CD14-positive monocyte (primary cell): ENCODE results near the gene RIN2. TPM values are rescaled to one million over a fixed set of nuclear protein-coding genes. Genes with fewer than 3 reads are reported as not detected.

Experiments used
- DNase-seq, 3 donors: peaks; one replicate each; pipeline ENCODE4 v3.0.0-alpha.2; 2011 to 2022
- H2AFZ ChIP-seq: 2 replicates; pipeline ENCODE4 v1.6.0; 2012; ENCODE audit warnings: mild to moderate bottlenecking, low read depth, low read length, inconsistent platforms; ENCODE audit not compliant: insufficient read depth, poor library complexity, severe bottlenecking
- H3K27ac ChIP-seq, 2 donors: 1 replicate in 1 of 2; 2 replicates in 1 of 2; pipeline ENCODE4 v1.5.1; 2012 to 2013; ENCODE audit warnings: low read length in 2 of 2, control low read depth in 1 of 2, inconsistent platforms in 1 of 2, low read depth in 1 of 2, mild to moderate bottlenecking in 1 of 2
- H3K27me3 ChIP-seq, 2 donors: one replicate each; pipeline versions ENCODE4 v1.6.0 to v1.6.1; 2011 to 2013; ENCODE audit warnings: low read length in 2 of 2; ENCODE audit not compliant: control insufficient read depth in 2 of 2, insufficient read depth in 2 of 2
- H3K36me3 ChIP-seq, 2 donors: replicated peaks in 1 of 2; 1 replicate in 1 of 2; 2 replicates in 1 of 2; pipeline versions ENCODE4 v1.5.1 to v1.6.1; 2012 to 2013; ENCODE audit warnings: low read length in 2 of 2, control low read depth in 1 of 2, inconsistent platforms in 1 of 2, mild to moderate bottlenecking in 1 of 2; ENCODE audit not compliant: insufficient read depth in 2 of 2, control insufficient read depth in 1 of 2
- H3K4me1 ChIP-seq, 2 donors: 1 replicate in 1 of 2; 2 replicates in 1 of 2; pipeline versions ENCODE4 v1.5.1 to v1.6.1; 2012 to 2013; ENCODE audit warnings: low read length in 2 of 2, control low read depth in 1 of 2, inconsistent platforms in 1 of 2, mild to moderate bottlenecking in 1 of 2, moderate library complexity in 1 of 2; ENCODE audit not compliant: insufficient read depth in 2 of 2, control insufficient read depth in 1 of 2
- H3K4me2 ChIP-seq: replicated peaks from 2 replicates; pipeline ENCODE3; 2012; ENCODE audit warnings: low read length, moderate library complexity, mild to moderate bottlenecking; ENCODE audit not compliant: poor library complexity, severe bottlenecking; ENCODE audit errors: extremely low read depth
- H3K4me3 ChIP-seq, 3 experiments: fragments of 200-600 bp in 1 of 3; sonication (generic) in 1 of 3; replicated peaks in 1 of 3; 1 replicate in 2 of 3; 2 replicates in 1 of 3; pipeline ENCODE4 v1.5.1; 2011 to 2013; ENCODE audit warnings: low read length in 3 of 3, mild to moderate bottlenecking in 3 of 3, control low read depth in 2 of 3, low read depth in 2 of 3, inconsistent platforms in 1 of 3, moderate library complexity in 1 of 3
- H3K79me2 ChIP-seq: 2 replicates; pipeline ENCODE4 v1.6.0; 2012; ENCODE audit warnings: mild to moderate bottlenecking, control low read depth, inconsistent platforms, low read length, moderate library complexity; ENCODE audit not compliant: insufficient read depth
- H3K9ac ChIP-seq: 2 replicates; pipeline ENCODE4 v1.6.0; 2017; ENCODE audit warnings: low read length, mild to moderate bottlenecking; ENCODE audit not compliant: insufficient read depth, poor library complexity, severe bottlenecking
- H3K9me3 ChIP-seq, 2 donors: replicated peaks in 1 of 2; 1 replicate in 1 of 2; 2 replicates in 1 of 2; pipeline versions ENCODE4 v1.5.1 to v1.6.1; 2012 to 2013; ENCODE audit warnings: low read length in 2 of 2, control low read depth in 1 of 2; ENCODE audit not compliant: control insufficient read depth in 1 of 2, insufficient read depth in 1 of 2
- H4K20me1 ChIP-seq: 2 replicates; pipeline ENCODE4 v1.6.0; 2012; ENCODE audit warnings: mild to moderate bottlenecking, low read length, control low read depth, moderate library complexity; ENCODE audit not compliant: insufficient read depth
- H3K27ac Mint-ChIP-seq, 7 donors: one replicate each; pipeline ENCODE4 v1.8.0; 2020; ENCODE audit warnings: mild to moderate bottlenecking in 7 of 7, mixed read lengths in 7 of 7, moderate library complexity in 6 of 7, inconsistent platforms in 2 of 7
- H3K27me3 Mint-ChIP-seq, 3 donors: one replicate each; pipeline ENCODE4 v1.8.0; 2021 to 2022; ENCODE audit warnings: low read depth in 3 of 3, mild to moderate bottlenecking in 3 of 3, mixed read lengths in 3 of 3, moderate library complexity in 3 of 3, inconsistent platforms in 1 of 3
- H3K36me3 Mint-ChIP-seq, 2 donors: one replicate each; pipeline ENCODE4 v1.8.0; 2020; ENCODE audit warnings: mixed read lengths in 2 of 2, inconsistent platforms in 1 of 2, mild to moderate bottlenecking in 1 of 2
- H3K4me1 Mint-ChIP-seq: one replicate; pipeline ENCODE4 v1.8.0; 2020; ENCODE audit warnings: mild to moderate bottlenecking, mixed read lengths
- H3K4me3 Mint-ChIP-seq, 2 donors: one replicate each; pipeline ENCODE4 v1.8.0; 2020; ENCODE audit warnings: mild to moderate bottlenecking in 2 of 2, mixed read lengths in 2 of 2, moderate library complexity in 1 of 2
- H3K9me3 Mint-ChIP-seq, 7 donors: one replicate each; pipeline ENCODE4 v1.8.0; 2020 to 2022; ENCODE audit warnings: mixed read lengths in 7 of 7, mild to moderate bottlenecking in 6 of 7, moderate library complexity in 6 of 7, inconsistent platforms in 2 of 7
- WGBS: methylation state at CpG from one replicate; pipeline ENCODE4 v1.1.5; 2013; ENCODE audit warnings: missing lambda C conversion rate; ENCODE audit not compliant: insufficient coverage; 5-methylcytosine and 5-hydroxymethylcytosine counted together
- intact Hi-C, 2 donors: fragments of 100-400 bp; cut with micrococcal nuclease; formaldehyde crosslinking; loops; one replicate each; pipeline versions ENCODE4 v1.15.0 to v1.15.1; 2023
- polyA plus RNA-seq, 3 donors: library from polyadenylated mRNA; depleted of rRNA in 1 of 3; unstranded in 2 of 3; stranded (reverse) in 1 of 3; fragments of 300-500 nt in 2 of 3; fragments of >200 nt in 1 of 3; fragmentation: Illumina TruSeq in 2 of 3; gene quantifications; 1 replicate in 2 of 3; 2 replicates in 1 of 3; pipeline ENCODE4 v1.2.3, GENCODE V29; 2012 to 2021
- TF ChIP-seq, protein P1 (sequence below): fragments of 200-600 bp; IDR thresholded peaks from one replicate; pipeline ENCODE4 v1.8.0; 2022; ENCODE audit warnings: antibody characterized with exemption, mild to moderate bottlenecking

RIN2 gene
- polyA plus RNA-seq, 3 donors: 5.6 to 25.4 (median 15.4) TPM

GRCh38 chr20:19765913-19766312 lies 7.9 kb downstream of the RIN2 start:
- Histone ChIP-seq H3K27ac (no peak overlapping the region), H3K27me3 (no peaks in the 10 kb centered on the region), H4K20me1 (peaks cover 48% of the 10 kb centered on the region), H2AFZ (no peak overlapping the region), H3K9ac (no peak overlapping the region), H3K4me1 (peaks cover 3 to 4% of the 10 kb centered on the region in 2 donors), H3K36me3 (peaks cover 5 to 6% of the 10 kb centered on the region in 2 donors), H3K4me3 (no peak overlapping the region), H3K4me2 (no peak overlapping the region), H3K9me3 (no peaks in the 10 kb centered on the region), H3K79me2 (peaks cover 27% of the 10 kb centered on the region)
- intact Hi-C loops: no loop called here
- TF ChIP-seq, protein P1, sequence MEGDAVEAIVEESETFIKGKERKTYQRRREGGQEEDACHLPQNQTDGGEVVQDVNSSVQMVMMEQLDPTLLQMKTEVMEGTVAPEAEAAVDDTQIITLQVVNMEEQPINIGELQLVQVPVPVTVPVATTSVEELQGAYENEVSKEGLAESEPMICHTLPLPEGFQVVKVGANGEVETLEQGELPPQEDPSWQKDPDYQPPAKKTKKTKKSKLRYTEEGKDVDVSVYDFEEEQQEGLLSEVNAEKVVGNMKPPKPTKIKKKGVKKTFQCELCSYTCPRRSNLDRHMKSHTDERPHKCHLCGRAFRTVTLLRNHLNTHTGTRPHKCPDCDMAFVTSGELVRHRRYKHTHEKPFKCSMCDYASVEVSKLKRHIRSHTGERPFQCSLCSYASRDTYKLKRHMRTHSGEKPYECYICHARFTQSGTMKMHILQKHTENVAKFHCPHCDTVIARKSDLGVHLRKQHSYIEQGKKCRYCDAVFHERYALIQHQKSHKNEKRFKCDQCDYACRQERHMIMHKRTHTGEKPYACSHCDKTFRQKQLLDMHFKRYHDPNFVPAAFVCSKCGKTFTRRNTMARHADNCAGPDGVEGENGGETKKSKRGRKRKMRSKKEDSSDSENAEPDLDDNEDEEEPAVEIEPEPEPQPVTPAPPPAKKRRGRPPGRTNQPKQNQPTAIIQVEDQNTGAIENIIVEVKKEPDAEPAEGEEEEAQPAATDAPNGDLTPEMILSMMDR: no peak
- Mint-ChIP-seq H3K9me3 (no peaks in the 10 kb centered on the region), H3K4me1 (peaks cover 14% of the 10 kb centered on the region), H3K4me3 (no peak overlapping the region), H3K36me3 (peaks cover 30 to 55% of the 10 kb centered on the region in 2 donors), H3K27ac (peak overlapping the region in 1 of 7 donors; percentile 50), H3K27me3 (peaks cover 0 to 3% (median 0%) of the 10 kb centered on the region in 3 donors)
- no peak for DNase-seq
- 100% methylated on average over 1 of the region's 4 CpGs for WGBS

GRCh38 chr20:19767070-19767469 lies 9.0 kb downstream of the RIN2 start:
- Histone ChIP-seq H3K79me2 (peaks cover 16% of the 10 kb centered on the region), H3K9ac (no peak overlapping the region), H3K4me3 (no peak overlapping the region), H2AFZ (no peak overlapping the region), H3K9me3 (no peaks in the 10 kb centered on the region), H3K4me1 (peaks cover 4 to 6% of the 10 kb centered on the region in 2 donors), H3K36me3 (peaks cover 0 to 5% of the 10 kb centered on the region in 2 donors), H3K4me2 (no peak overlapping the region), H4K20me1 (peaks cover 59% of the 10 kb centered on the region), H3K27me3 (no peaks in the 10 kb centered on the region), H3K27ac (no peak overlapping the region)
- H3K36me3 Mint-ChIP-seq: peaks cover 24 to 53% of the 10 kb centered on the region in 2 donors
- peaks cover 16% of the 10 kb centered on the region for H3K4me1 Mint-ChIP-seq
- peaks cover 0 to 4% (median 3%) of the 10 kb centered on the region in 3 donors for H3K27me3 Mint-ChIP-seq
- H3K4me3 Mint-ChIP-seq: no peak overlapping the region
- H3K27ac Mint-ChIP-seq: peak overlapping the region in 1 of 7 donors; percentile 31
- no peaks in the 10 kb centered on the region for H3K9me3 Mint-ChIP-seq
- WGBS: 78% methylated on average over 4 of the region's 4 CpGs
- intact Hi-C loops: no loop called here
- TF ChIP-seq, protein P1: no peak
- DNase-seq: no peak
